ENCODE results near the gene AGA. TPM values are rescaled to one million over a fixed set of nuclear protein-coding genes. Genes with fewer than 3 reads are reported as not detected.

Gene AGA
- total and polyA plus RNA-seq, 2 of the 13 experiments (the other 11 are each of a cell fraction or from before 2014, with no cell fraction given) = 21.9 to 22.3 TPM

DNA sequence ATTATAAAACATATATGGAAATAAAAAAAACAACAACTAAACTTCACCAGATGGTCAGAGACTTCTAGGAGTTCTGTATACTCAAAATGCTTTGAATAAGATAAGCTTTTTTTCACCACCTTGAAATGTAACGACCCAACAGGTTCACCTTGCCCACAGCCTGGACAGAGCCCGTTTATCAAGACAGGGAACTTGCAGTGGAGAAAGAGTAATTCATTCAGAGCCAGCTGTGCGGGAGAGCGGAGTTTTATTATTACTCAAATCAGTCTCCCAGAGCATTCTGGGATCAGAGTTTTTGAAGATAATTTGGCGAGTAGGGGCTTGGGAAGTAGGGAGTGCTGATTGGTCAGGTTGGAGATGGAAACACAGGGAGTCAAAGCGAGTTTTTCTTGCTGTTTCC is 38.5 kb downstream of the AGA start:
- ChIA-PET POLR2A (no interaction called here), CTCF (ENCODE audit: low intra/inter-chr PET ratio, low total read pairs) (no interaction called here)
- DNase-seq (ENCODE audit: low spot score) = no peak
- Histone ChIP-seq H3K4me1 (ENCODE audit: insufficient read depth, low read length) (no peaks in the 10 kb centered on the region), H3K27me3 (ENCODE audit: control insufficient read depth in 1 of 2, insufficient read depth in 2 of 2, low read length in 2 of 2) (no peaks in the 10 kb centered on the region), H3K27ac (ENCODE audit: extremely low read length, insufficient read depth, low read length) (no peak overlapping the region), H4K20me1 (ENCODE audit: insufficient read depth, low read length) (no peaks in the 10 kb centered on the region), H3K4me2 (ENCODE audit: low read depth, low read length) (no peak overlapping the region), H3K79me2 (ENCODE audit: insufficient read depth, low read length) (no peaks in the 10 kb centered on the region), H3K9ac (ENCODE audit: insufficient read depth, low read depth, low read length) (no peak overlapping the region), H3K9me3 (ENCODE audit: low read length) (no peaks in the 10 kb centered on the region), H3K4me3 (replicated peaks in 1 of 3; ENCODE audit: insufficient read depth in 1 of 3, low read depth in 2 of 3, low read length in 3 of 3) (no peak overlapping the region), H2AFZ (ENCODE audit: low read length) (no peak overlapping the region), H3K36me3 (replicated peaks in 1 of 2; ENCODE audit: control insufficient read depth in 1 of 2, insufficient read depth in 2 of 2, low read length in 2 of 2) (no peaks in the 10 kb centered on the region)
- 33% methylated on average over 6 of the region's 6 CpGs for WGBS (ENCODE audit: low lambda C conversion rate)
- no peak for FAIRE-seq
- intact Hi-C loops (cut with micrococcal nuclease; ENCODE audit: unreplicated experiment) (no loop called here), in situ Hi-C loops (cut with HindIII; ENCODE audit: extremely low pct_ligation_motif_present, low pct_unique_long_range_greater_than_20kb) (no loop called here)
- TF ChIP-seq MTA1 (CRISPR knock-in tag; IDR thresholded peaks at IDR 0.05; ENCODE audit: borderline replicate concordance) = no peak
- TF ChIP-seq KAT2B (IDR thresholded peaks at IDR 0.05; ENCODE audit: borderline replicate concordance, low read depth, low read length) = no peak
- TF ChIP-seq ZNF773 (CRISPR knock-in tag; IDR thresholded peaks at IDR 0.05; ENCODE audit: borderline replicate concordance) = no peak
- no peak for TF ChIP-seq ZSCAN22 (CRISPR knock-in tag; IDR thresholded peaks at IDR 0.05)
- TF ChIP-seq, protein P1, sequence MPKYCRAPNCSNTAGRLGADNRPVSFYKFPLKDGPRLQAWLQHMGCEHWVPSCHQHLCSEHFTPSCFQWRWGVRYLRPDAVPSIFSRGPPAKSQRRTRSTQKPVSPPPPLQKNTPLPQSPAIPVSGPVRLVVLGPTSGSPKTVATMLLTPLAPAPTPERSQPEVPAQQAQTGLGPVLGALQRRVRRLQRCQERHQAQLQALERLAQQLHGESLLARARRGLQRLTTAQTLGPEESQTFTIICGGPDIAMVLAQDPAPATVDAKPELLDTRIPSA (CRISPR knock-in tag; IDR thresholded peaks at IDR 0.05; ENCODE audit: borderline replicate concordance) = no peak
- TF ChIP-seq, protein P2, sequence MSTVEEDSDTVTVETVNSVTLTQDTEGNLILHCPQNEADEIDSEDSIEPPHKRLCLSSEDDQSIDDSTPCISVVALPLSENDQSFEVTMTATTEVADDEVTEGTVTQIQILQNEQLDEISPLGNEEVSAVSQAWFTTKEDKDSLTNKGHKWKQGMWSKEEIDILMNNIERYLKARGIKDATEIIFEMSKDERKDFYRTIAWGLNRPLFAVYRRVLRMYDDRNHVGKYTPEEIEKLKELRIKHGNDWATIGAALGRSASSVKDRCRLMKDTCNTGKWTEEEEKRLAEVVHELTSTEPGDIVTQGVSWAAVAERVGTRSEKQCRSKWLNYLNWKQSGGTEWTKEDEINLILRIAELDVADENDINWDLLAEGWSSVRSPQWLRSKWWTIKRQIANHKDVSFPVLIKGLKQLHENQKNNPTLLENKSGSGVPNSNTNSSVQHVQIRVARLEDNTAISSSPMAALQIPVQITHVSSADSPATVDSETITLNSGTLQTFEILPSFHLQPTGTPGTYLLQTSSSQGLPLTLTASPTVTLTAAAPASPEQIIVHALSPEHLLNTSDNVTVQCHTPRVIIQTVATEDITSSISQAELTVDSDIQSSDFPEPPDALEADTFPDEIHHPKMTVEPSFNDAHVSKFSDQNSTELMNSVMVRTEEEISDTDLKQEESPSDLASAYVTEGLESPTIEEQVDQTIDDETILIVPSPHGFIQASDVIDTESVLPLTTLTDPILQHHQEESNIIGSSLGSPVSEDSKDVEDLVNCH (CRISPR knock-in tag; IDR thresholded peaks at IDR 0.05) = no peak
- no peak for TF ChIP-seq PRMT3 (CRISPR knock-in tag; IDR thresholded peaks at IDR 0.05; ENCODE audit: borderline replicate concordance, low read depth)
- no peak for TF ChIP-seq AKAP8 (CRISPR knock-in tag; IDR thresholded peaks at IDR 0.05)
- no peak for TF ChIP-seq ZMYM3 (CRISPR knock-in tag; IDR thresholded peaks at IDR 0.05)
- TF ChIP-seq ZNF451 (CRISPR knock-in tag; IDR thresholded peaks at IDR 0.05) = no peak
- BruUV-seq (replicated peaks) = no TSS peak
- ATAC-seq = no peak

All from HepG2 (cell line).